Lung (tissue), 16 donors: ENCODE data around the gene PMAIP1. TPM values are rescaled to one million over a fixed set of nuclear protein-coding genes. Genes with fewer than 3 reads are reported as not detected.

ENCODE experiments used
- ATAC-seq: fragments of 200-7000 bp; cut with Tn5 transposase; one replicate; pipeline ENCODE4 v1.9.1; 2020; ENCODE audit warnings: moderate number of reproducible peaks; ENCODE audit not compliant: insufficient read depth, low FRiP score
- DNase-seq, 3 donors: peaks; one replicate each; pipeline ENCODE4 v3.0.0-alpha.2; 2013 to 2017
- H3K27ac ChIP-seq, 2 donors: one replicate each; pipeline ENCODE4 v1.5.1; 2013; ENCODE audit warnings: mild to moderate bottlenecking in 2 of 2, moderate library complexity in 2 of 2, control low read depth in 1 of 2, inconsistent platforms in 1 of 2, low read depth in 1 of 2, low read length in 1 of 2
- H3K27me3 ChIP-seq, 3 donors: one replicate each; pipeline ENCODE4 v1.5.1; 2013; ENCODE audit warnings: low read length in 2 of 3; ENCODE audit not compliant: control insufficient read depth in 3 of 3, insufficient read depth in 3 of 3
- H3K36me3 ChIP-seq, 4 donors: one replicate each; pipeline ENCODE4 v1.5.1; 2013; ENCODE audit warnings: low read length in 4 of 4, mild to moderate bottlenecking in 1 of 4, moderate library complexity in 1 of 4; ENCODE audit not compliant: control insufficient read depth in 4 of 4, insufficient read depth in 4 of 4
- H3K4me1 ChIP-seq, 5 donors: one replicate each; pipeline ENCODE4 v1.5.1; 2013; ENCODE audit warnings: low read length in 5 of 5, mild to moderate bottlenecking in 2 of 5, moderate library complexity in 1 of 5; ENCODE audit not compliant: control insufficient read depth in 5 of 5, insufficient read depth in 5 of 5
- H3K4me3 ChIP-seq: one replicate; pipeline ENCODE4 v1.5.1; 2013; ENCODE audit warnings: mild to moderate bottlenecking, control low read depth, moderate library complexity
- H3K9ac ChIP-seq, 2 donors: one replicate each; pipeline ENCODE4 v1.5.1; 2013; ENCODE audit warnings: low read length in 2 of 2, control low read depth in 1 of 2; ENCODE audit not compliant: insufficient read depth in 1 of 2
- H3K9me3 ChIP-seq, 4 donors: one replicate each; pipeline ENCODE4 v1.5.1; 2013; ENCODE audit warnings: low read length in 3 of 4, mild to moderate bottlenecking in 1 of 4, moderate library complexity in 1 of 4; ENCODE audit not compliant: control insufficient read depth in 4 of 4, insufficient read depth in 3 of 4
- CTCF ChIP-seq: IDR thresholded peaks from 2 replicates; pipeline ENCODE4 v1.5.1; 2012; ENCODE audit warnings: mild to moderate bottlenecking; ENCODE audit errors: control extremely low read depth, extremely low read depth
- WGBS, 2 donors: extraction: QIAGEN DNeasy Blood & Tissue Kit; methylation state at CpG; one replicate each; pipeline ENCODE4 v1.1.7; 2013; 5-methylcytosine and 5-hydroxymethylcytosine counted together
- long read RNA-seq, 5 donors: transcript quantifications; one replicate each; lab custom pipeline, GENCODE V29; 2026
- polyA plus RNA-seq, 2 donors: library from polyadenylated mRNA; stranded (reverse); fragments of 200-250 nt; gene quantifications; one replicate each; pipeline ENCODE4 v1.2.1, GENCODE V29; 2013
- total RNA-seq, 2 donors: library from RNA; depleted of rRNA in 1 of 2; stranded (reverse); fragments of >200 nt in 1 of 2; gene quantifications; one replicate each; pipeline ENCODE4 v1.2.1, GENCODE V29; 2014 to 2021
- donor health status: control.
- donor health status: control.
- donor health status: Bipolar disorder and iron deficiency.
- donor health status: healthy.
- donor health status: DM: yes; HTN: yes; CAD: no.

The PMAIP1 gene
- total RNA-seq, result 1 to 10 TPM; 2.4 to 5.1 TPM
- 1 to 10 TPM; 4.4 to 9.4 TPM for polyA plus RNA-seq
- long read RNA-seq, donor 1, result 0 reads
- long read RNA-seq, donor 2, result 0 reads
- long read RNA-seq, donor 3, partial matches to known transcripts, result 0 of 1 reads
- long read RNA-seq, donor 3, other reads (novel, unspliced or antisense), result 0 of 1 reads
- long read RNA-seq, donor 4, partial matches to known transcripts, result 0 of 2 reads
- long read RNA-seq, donor 4, other reads (novel, unspliced or antisense), result 0 of 2 reads
- long read RNA-seq, donor 5, partial matches to known transcripts, result 0 of 1 reads
- long read RNA-seq, donor 5, other reads (novel, unspliced or antisense), result 0 of 1 reads

GRCh38 chr18:59899298-59900221 is at the start of gene PMAIP1:
Gene PMAIP1 (plus strand): TSS chr18:59899996. CDS start chr18:59900178, 182 bp downstream.
- H3K9me3 ChIP-seq, result no peaks in the 10 kb centered on the region
- peak within 1 kb of the TSS; percentile 67 to 95 for H3K27ac ChIP-seq
- H3K4me1 ChIP-seq, result peaks cover 0 to 12% (median 0%) of the 10 kb centered on the region in 5 donors
- H3K4me3 ChIP-seq, result peak within 1 kb of the TSS; percentile 75
- peak within 1 kb of the TSS in 1 of 2 donors; percentile 72 for H3K9ac ChIP-seq
- DNase-seq, result peak; percentile 89 to 92 (median 91)
- TF ChIP-seq CTCF, result no peak
- H3K36me3 ChIP-seq, result no peaks in the 10 kb centered on the region
- 1% methylated on average over 60 to 73 of the region's 73 CpGs for WGBS, 2 donors
- ATAC-seq, result peak; percentile 95
- H3K27me3 ChIP-seq, result peaks cover 0 to 63% (median 59%) of the 10 kb centered on the region in 3 donors

GRCh38 chr18:59851784-59852399 is 47.9 kb upstream of the PMAIP1 start:
- no peak overlapping the region for H3K27ac ChIP-seq
- no peaks in the 10 kb centered on the region for H3K9me3 ChIP-seq
- DNase-seq (no peak), ATAC-seq (no peak)
- H3K4me3 ChIP-seq, result no peak overlapping the region
- no peaks in the 10 kb centered on the region for H3K36me3 ChIP-seq
- H3K4me1 ChIP-seq, result peaks cover 0 to 1% (median 0%) of the 10 kb centered on the region in 5 donors
- WGBS, 2 donors, result 90 to 91% methylated on average over 8 of the region's 8 CpGs
- no peak for TF ChIP-seq CTCF
- no peaks in the 10 kb centered on the region for H3K27me3 ChIP-seq
- H3K9ac ChIP-seq, result no peak overlapping the region

GRCh38 chr18:59852548-59852947 is 47.2 kb upstream of the PMAIP1 start:
- Histone ChIP-seq H3K9me3 (no peaks in the 10 kb centered on the region), H3K9ac (no peak overlapping the region), H3K27me3 (no peaks in the 10 kb centered on the region), H3K27ac (no peak overlapping the region), H3K4me1 (no peaks in the 10 kb centered on the region), H3K4me3 (no peak overlapping the region), H3K36me3 (no peaks in the 10 kb centered on the region)
- ATAC-seq (no peak), DNase-seq (no peak)
- WGBS, 2 donors, result 96 to 98% methylated on average over 2 of the region's 2 CpGs
- no peak for TF ChIP-seq CTCF
